K562 (cell line): ENCODE measurements around the gene FKBP9. TPM values are rescaled to one million over a fixed set of nuclear protein-coding genes. Genes with fewer than 3 reads are reported as not detected.
"Not testable (repeated sequence)": the region's sequence is repeated elsewhere in the genome, so short reads cannot be mapped to it uniquely, and the experiment has no call there.

Experiments used
- ATAC-seq: fragments of 200-7000 bp; cut with Tn5 transposase; 3 replicates; pipeline ENCODE4 v1.9.1; 2020; ENCODE audit warnings: moderate library complexity
- BruUV-seq: library from RNA; stranded (reverse); fragments of 400-500 nt; replicated peaks from 2 replicates; lab custom pipeline; 2021; lab: Mats Ljungman, UMichigan
- CTCF ChIA-PET: fragments of 300-600 bp; formaldehyde crosslinking; extraction: SDS; loops from one replicate; lab custom pipeline; 2021; ENCODE audit warnings: low intra/inter-chr PET ratio; lab: Yijun Ruan, JAX
- POLR2A ChIA-PET: fragments of 300-600, 350-650 bp; sonication (Branson Sonifier 250); formaldehyde crosslinking; extraction: SDS; loops from one replicate; lab custom pipeline; 2021; ENCODE audit warnings: antibody characterized with exemption, inconsistent platforms; lab: Yijun Ruan, JAX
- DNase-seq, 4 experiments: peaks; one replicate each; pipeline versions ENCODE4 v3.0.0 to v3.0.0-alpha.2; 2011 to 2018; ENCODE audit warnings: low spot score in 3 of 4, mixed read lengths in 3 of 4; ENCODE audit errors: extremely low read depth in 1 of 4
- FAIRE-seq: peaks from 2 replicates; lab custom pipeline; 2011; peaks lifted over from hg19 to GRCh38; lab: Jason Lieb, UNC
- H2AFZ ChIP-seq: 2 replicates; pipeline ENCODE4 v1.6.0; 2011; ENCODE audit warnings: low read depth, low read length, control low read depth, inconsistent platforms
- H3K27ac ChIP-seq: fragments of 200-600 bp; 3 replicates; pipeline ENCODE4 v1.8.0; 2011; ENCODE audit warnings: low read depth, mild to moderate bottlenecking, control low read depth, inconsistent platforms, low read length, moderate library complexity, mixed read lengths; ENCODE audit errors: extremely low read depth
- H3K27me3 ChIP-seq, 2 experiments: fragments of 300-600 bp in 1 of 2; 2 replicates in 1 of 2; 3 replicates in 1 of 2; pipeline versions ENCODE4 v1.6.0 to v1.8.0; 2011; ENCODE audit warnings: inconsistent platforms in 2 of 2, low read length in 2 of 2, mild to moderate bottlenecking in 1 of 2, mixed read lengths in 1 of 2, moderate library complexity in 1 of 2; ENCODE audit not compliant: control insufficient read depth in 2 of 2, insufficient read depth in 2 of 2
- H3K36me3 ChIP-seq: fragments of 300-600 bp; 3 replicates; pipeline ENCODE4 v1.8.0; 2011; ENCODE audit warnings: mild to moderate bottlenecking, low read length, inconsistent platforms; ENCODE audit not compliant: control insufficient read depth, insufficient read depth
- H3K4me1 ChIP-seq, 2 experiments: fragments of 200-600 bp in 1 of 2; replicated peaks in 1 of 2; 2 replicates in 1 of 2; 3 replicates in 1 of 2; pipeline versions ENCODE4 v1.5.1 to v1.8.0; 2011; ENCODE audit warnings: inconsistent platforms in 2 of 2, low read length in 2 of 2, mild to moderate bottlenecking in 1 of 2, mixed read lengths in 1 of 2, moderate library complexity in 1 of 2; ENCODE audit not compliant: control insufficient read depth in 2 of 2, insufficient read depth in 2 of 2
- H3K4me2 ChIP-seq: 2 replicates; pipeline ENCODE4 v1.6.1; 2011; ENCODE audit warnings: low read length, control low read depth, inconsistent platforms, mixed read lengths; ENCODE audit not compliant: insufficient read depth
- H3K4me3 ChIP-seq: fragments of 200-600 bp; sonication (generic), shearing (Covaris generic); 2 replicates; pipeline ENCODE4 v1.5.1; 2016; ENCODE audit warnings: control low read depth, inconsistent platforms
- H3K79me2 ChIP-seq: fragments of 200-600 bp; 3 replicates; pipeline ENCODE4 v1.8.0; 2011; ENCODE audit warnings: low read length, inconsistent platforms; ENCODE audit not compliant: control insufficient read depth, insufficient read depth
- H3K9ac ChIP-seq, 2 experiments: 2 replicates each; pipeline versions ENCODE4 v1.6.0 to v1.6.1; 2011; ENCODE audit warnings: low read depth in 2 of 2, low read length in 2 of 2, control low read depth in 1 of 2, inconsistent platforms in 1 of 2, mild to moderate bottlenecking in 1 of 2, mixed read lengths in 1 of 2; ENCODE audit not compliant: insufficient read depth in 1 of 2
- H3K9me1 ChIP-seq: one replicate; pipeline ENCODE4 v1.6.0; 2011; ENCODE audit warnings: inconsistent platforms, mild to moderate bottlenecking, low read length, moderate library complexity; ENCODE audit not compliant: control insufficient read depth, insufficient read depth
- H3K9me3 ChIP-seq: replicated peaks from 2 replicates; pipeline ENCODE4 v1.5.1; 2011; ENCODE audit warnings: low read depth, low read length, inconsistent platforms; ENCODE audit not compliant: control insufficient read depth, insufficient read depth
- H4K20me1 ChIP-seq: replicated peaks from 2 replicates; pipeline ENCODE4 v1.6.1; 2011; ENCODE audit warnings: low read length, inconsistent platforms, mixed read lengths; ENCODE audit not compliant: control insufficient read depth, insufficient read depth
- ATF3 ChIP-seq, 2 experiments: fragments of 450-650 bp in 1 of 2; sonication (generic) in 1 of 2; formaldehyde crosslinking in 1 of 2; IDR thresholded peaks in 1 of 2; conservative IDR thresholded peaks in 1 of 2; 2 replicates each; pipeline versions ENCODE4 v1.6.1 to v1.8.1; 2016 to 2023; ENCODE audit warnings: mild to moderate bottlenecking in 2 of 2, moderate library complexity in 2 of 2, inconsistent platforms in 1 of 2, missing genetic modification reagents in 1 of 2
- CEBPG ChIP-seq, 3 experiments: fragments of 200-800 bp in 1 of 3; sonication (Bioruptor generic) in 1 of 3; sonication (generic) in 1 of 3; formaldehyde crosslinking in 1 of 3; IDR thresholded peaks in 2 of 3; conservative IDR thresholded peaks in 1 of 3; 2 replicates each; pipeline versions ENCODE4 v1.6.1 to v1.8.0; 2016 to 2022; ENCODE audit warnings: missing compliant biosample characterization in 2 of 3, missing genetic modification characterization in 2 of 3, mild to moderate bottlenecking in 1 of 3, missing genetic modification reagents in 1 of 3
- CXXC5 ChIP-seq: fragments of 250-450 bp; sonication (Bioruptor Pico); IDR thresholded peaks from 2 replicates; pipeline ENCODE4 v1.8.0; 2022; ENCODE audit warnings: inconsistent platforms, mild to moderate bottlenecking, moderate library complexity
- EP300 ChIP-seq: IDR thresholded peaks from 2 replicates; pipeline ENCODE4 v1.6.1; 2012; ENCODE audit warnings: low read length, improper control_type of control experiment
- FOSL1 ChIP-seq: fragments of 200-800 bp; sonication (Bioruptor generic); conservative IDR thresholded peaks from 2 replicates; pipeline ENCODE4 v1.6.1; 2016; ENCODE audit warnings: missing genetic modification characterization, missing compliant biosample characterization
- JUN ChIP-seq, 2 experiments: sonication (generic) in 1 of 2; formaldehyde crosslinking in 1 of 2; IDR thresholded peaks; 2 replicates each; pipeline versions ENCODE4 v1.6.1 to v1.8.0; 2012 to 2022; ENCODE audit warnings: borderline replicate concordance in 2 of 2, mild to moderate bottlenecking in 2 of 2, improper control_type of control experiment in 1 of 2, low read depth in 1 of 2, low read length in 1 of 2, missing genetic modification reagents in 1 of 2
- JUND ChIP-seq, 2 experiments: IDR thresholded peaks; 2 replicates in 1 of 2; 3 replicates in 1 of 2; pipeline ENCODE4 v1.6.1; 2011; ENCODE audit warnings: borderline replicate concordance in 2 of 2, low read depth in 2 of 2, low read length in 2 of 2, improper control_type of control experiment in 1 of 2, missing biosample characterization in 1 of 2, missing genetic modification characterization in 1 of 2, missing genetic modification reagents in 1 of 2
- MAFG ChIP-seq: fragments of 450-650 bp; conservative IDR thresholded peaks from 2 replicates; pipeline ENCODE4 v1.6.1; 2016; ENCODE audit warnings: missing genetic modification characterization, missing compliant biosample characterization
- NFE2 ChIP-seq: IDR thresholded peaks from 2 replicates; pipeline ENCODE4 v1.6.1; 2014; ENCODE audit warnings: antibody characterized with exemption, low read depth
- SMARCA4 ChIP-seq: fragments of 450-650 bp; IDR thresholded peaks from 2 replicates; pipeline ENCODE4 v1.6.1; 2016
- TEAD1 ChIP-seq, 2 experiments: fragments of 450-650 bp in 1 of 2; sonication (generic) in 1 of 2; formaldehyde crosslinking; IDR thresholded peaks; 2 replicates each; pipeline versions ENCODE4 v1.4.0 to v1.8.0; 2020 to 2022; ENCODE audit warnings: mild to moderate bottlenecking in 2 of 2, missing genetic modification reagents in 1 of 2
- TRIM24 ChIP-seq, 2 experiments: fragments of 450-650 bp; IDR thresholded peaks; 2 replicates each; pipeline ENCODE4 v1.6.1; 2016
- ZNF316 ChIP-seq: fragments of 450-650 bp; IDR thresholded peaks from 2 replicates; pipeline ENCODE4 v1.6.1; 2016
- ZNF324 ChIP-seq: fragments of 250-450 bp; sonication (Bioruptor Pico); IDR thresholded peaks from 2 replicates; pipeline ENCODE4 v1.4.0; 2020; ENCODE audit warnings: mild to moderate bottlenecking
- WGBS: fragments of 100-300 bp; shearing (Covaris generic); methylation state at CpG from one replicate; pipeline ENCODE4 v1.1.6; 2016; ENCODE audit warnings: low coverage, mixed read lengths; ENCODE audit not compliant: insufficient coverage; ENCODE audit errors: missing lambda C conversion rate; 5-methylcytosine and 5-hydroxymethylcytosine counted together
- in situ Hi-C: fragments of 300-500 bp; cut with MboI; formaldehyde crosslinking; loops from 4 replicates; pipeline ENCODE4 v1.15.0; 2018; ENCODE audit warnings: inconsistent platforms, mixed read lengths
- intact Hi-C: fragments of 100-400 bp; cut with micrococcal nuclease; formaldehyde crosslinking; loops from 2 replicates; pipeline ENCODE4 v1.14.2; 2022
- polyA plus RNA-seq, 8 experiments: library from polyadenylated mRNA; depleted of rRNA in 4 of 8; stranded (reverse) in 5 of 8; unstranded in 3 of 8; fragments of >200 nt; fragmentation: Nextera tagmentation in 2 of 8; fragmentation: Illumina TruSeq in 1 of 8; extraction: Ambion mirVana in 2 of 8; extraction: Trizol in 1 of 8; gene quantifications; 2 replicates each; pipeline versions ENCODE4 v1.2.1 to v1.2.3, GENCODE V29; 2011 to 2014; ENCODE audit warnings: inconsistent platforms in 1 of 8, missing spikeins in 1 of 8
- total RNA-seq, 7 experiments: library from RNA; depleted of rRNA in 6 of 7; stranded (reverse); fragments of >200 nt in 6 of 7; fragmentation: Illumina TruSeq in 2 of 7; extraction: Trizol in 2 of 7; gene quantifications; 2 replicates each; pipeline versions ENCODE4 v1.2.1 to v1.2.3, GENCODE V29; 2011 to 2021; ENCODE audit warnings: low replicate concordance in 1 of 7

The FKBP9 gene
- total and polyA plus RNA-seq, 9 of the 15 experiments (the other 6 are each of a cell fraction or from before 2014, with no cell fraction given), result 5.9 to 23.7 (median 15.8) TPM

GRCh38 chr7:32979246-32979645 lies 22.0 kb downstream of the FKBP9 start:
- intact Hi-C loops; H3K4me3 ChIP-seq; H3K27ac ChIP-seq; H3K9me1 ChIP-seq; H2AFZ ChIP-seq; POLR2A ChIA-PET; CTCF ChIA-PET; H3K9me3 ChIP-seq; H3K79me2 ChIP-seq; BruUV-seq; H4K20me1 ChIP-seq; H3K4me2 ChIP-seq; H3K27me3 ChIP-seq; DNase-seq; H3K4me1 ChIP-seq; in situ Hi-C loops; H3K36me3 ChIP-seq; H3K9ac ChIP-seq; TF ChIP-seq ATF3 (CRISPR knock-in tag; conservative IDR thresholded peaks at IDR 0.05); JUND (tag; IDR thresholded peaks at IDR 0.05; ENCODE audit: borderline replicate concordance, low read depth, low read length); JUN (CRISPR knock-in tag; IDR thresholded peaks at IDR 0.05; ENCODE audit: borderline replicate concordance): not testable (repeated sequence)
- FAIRE-seq, result peak; percentile 48
- peak; percentile 85 for TF ChIP-seq ATF3 (IDR thresholded peaks at IDR 0.05)
- peak; percentile 44; the same call in 1 of the 2 replicates for TF ChIP-seq JUND (IDR thresholded peaks at IDR 0.05; ENCODE audit: borderline replicate concordance, low read depth, low read length)
- 0 out of 2 replicates have a peak, but pooled peaks have one; percentile 4 for TF ChIP-seq NFE2
- peak; percentile 97 to 99 for TF ChIP-seq TRIM24 (IDR thresholded peaks at IDR 0.05)
- TF ChIP-seq CEBPG (CRISPR knock-in tag; IDR thresholded peaks at IDR 0.05), result peak; percentile 85
- peak in 1 of 2 experiments; percentile 77; a peak in 2 of 4 replicates for TF ChIP-seq CEBPG (tag; conservative IDR thresholded peaks at IDR 0.05 in 1 of 2, IDR thresholded peaks at IDR 0.05 in 1 of 2)
- TF ChIP-seq JUN (IDR thresholded peaks at IDR 0.05; ENCODE audit: borderline replicate concordance, low read depth, low read length), result peak; percentile 50; the same call in 1 of the 2 replicates
- peak; percentile 35; the same call in 1 of the 2 replicates for TF ChIP-seq EP300
- TF ChIP-seq MAFG, result 0 out of 2 replicates have a peak, but pooled peaks have one; percentile 15
- TF ChIP-seq FOSL1 (tag), result peak; percentile 49; the same call in 1 of the 2 replicates
- peak; percentile 87 for TF ChIP-seq ZNF324
- 0 out of 2 replicates have a peak, but pooled peaks have one; percentile 12 for TF ChIP-seq CXXC5 (CRISPR knock-in tag)
- TF ChIP-seq TEAD1 (CRISPR knock-in tag; IDR thresholded peaks at IDR 0.05), result peak in 1 of 2 experiments; percentile 80; a peak in 1 of 4 replicates
- TF ChIP-seq SMARCA4, result 0 out of 2 replicates have a peak, but pooled peaks have one; percentile 22
- TF ChIP-seq ZNF316, result peak; percentile 33; the same call in 1 of the 2 replicates
- 79% methylated on average over 6 of the region's 6 CpGs for WGBS
- peak; percentile 57 for ATAC-seq
